Small intestine (tissue), 7 donors: ENCODE data around the gene VSNL1. TPM values are rescaled to one million over a fixed set of nuclear protein-coding genes. Genes with fewer than 3 reads are reported as not detected.

ENCODE experiments used
- DNase-seq, 2 donors: peaks; one replicate each; pipeline versions ENCODE4 v3.0.0 to v3.0.0-alpha.2; 2013
- FAIRE-seq: peaks from 2 replicates; lab custom pipeline; 2012; peaks lifted over from hg19 to GRCh38; lab: Jason Lieb, UNC
- H3K27ac ChIP-seq, 3 donors: one replicate each; pipeline ENCODE4 v1.5.1; 2013; ENCODE audit warnings: low read length in 2 of 3, mild to moderate bottlenecking in 2 of 3, control low read depth in 1 of 3, inconsistent platforms in 1 of 3, low read depth in 1 of 3, moderate library complexity in 1 of 3
- H3K27me3 ChIP-seq, 3 donors: one replicate each; pipeline ENCODE4 v1.6.1; 2013; ENCODE audit warnings: low read length in 3 of 3, inconsistent platforms in 1 of 3; ENCODE audit not compliant: control insufficient read depth in 3 of 3, insufficient read depth in 3 of 3
- H3K36me3 ChIP-seq, 3 donors: one replicate each; pipeline ENCODE4 v1.6.1; 2013; ENCODE audit warnings: low read length in 3 of 3, inconsistent platforms in 1 of 3, low read depth in 1 of 3, mild to moderate bottlenecking in 1 of 3, moderate library complexity in 1 of 3; ENCODE audit not compliant: control insufficient read depth in 3 of 3, insufficient read depth in 2 of 3
- H3K4me1 ChIP-seq, 3 donors: one replicate each; pipeline ENCODE4 v1.6.1; 2013; ENCODE audit warnings: low read length in 2 of 3, inconsistent platforms in 1 of 3, low read depth in 1 of 3, mild to moderate bottlenecking in 1 of 3, moderate library complexity in 1 of 3; ENCODE audit not compliant: control insufficient read depth in 3 of 3, insufficient read depth in 2 of 3
- H3K4me3 ChIP-seq, 3 donors: one replicate each; pipeline ENCODE4 v1.5.1; 2013; ENCODE audit warnings: low read length in 3 of 3, control low read depth in 1 of 3, inconsistent platforms in 1 of 3, low read depth in 1 of 3, mild to moderate bottlenecking in 1 of 3, moderate library complexity in 1 of 3
- H3K9me3 ChIP-seq, 2 donors: one replicate each; pipeline ENCODE4 v1.6.1; 2013; ENCODE audit warnings: low read depth in 1 of 2, low read length in 1 of 2; ENCODE audit not compliant: control insufficient read depth in 2 of 2, insufficient read depth in 1 of 2
- WGBS, 3 donors: extraction: QIAGEN DNeasy Blood & Tissue Kit; methylation state at CpG; one replicate each; pipeline ENCODE4 v1.1.7; 2013; 5-methylcytosine and 5-hydroxymethylcytosine counted together
- polyA plus RNA-seq, 4 donors: library from polyadenylated mRNA; stranded (reverse) in 3 of 4; unstranded in 1 of 4; fragments of 200-250 nt in 3 of 4; fragments of 120-200 nt in 1 of 4; gene quantifications; one replicate each; pipeline versions ENCODE4 v1.2.1 to v1.2.3, GENCODE V29; 2013
- donor health status: healthy with polysubstance abuse.
- donor health status: control.
- donor health status: control.
- donor health status: Bipolar disorder and iron deficiency.
- donor health status: healthy.

Gene VSNL1
- polyA plus RNA-seq, 4 donors: 0.07 to 0.54 (median 0.16) TPM; not detected in 1

DNA sequence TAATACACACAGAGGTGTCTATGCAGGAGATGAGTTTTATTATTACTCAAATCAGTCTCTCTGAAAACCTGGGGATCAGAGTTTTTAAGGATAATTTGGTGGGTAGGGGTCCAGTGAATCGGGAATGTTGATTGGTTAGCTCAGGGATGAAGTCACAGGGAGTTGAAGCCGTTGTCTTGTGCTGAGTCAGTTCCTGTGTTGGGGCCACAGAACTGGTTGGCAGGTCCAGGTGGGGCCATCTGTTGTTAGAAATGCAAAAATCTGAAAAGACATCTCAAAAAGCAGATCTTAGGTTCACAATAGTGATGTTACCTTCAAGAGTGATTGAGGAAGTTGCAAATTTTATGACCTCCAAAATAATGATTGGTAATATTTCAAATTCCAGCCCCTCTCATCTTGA, 86.9 kb downstream of the VSNL1 start:
- DNase-seq (no peak), FAIRE-seq (no peak)
- no peak overlapping the region for H3K4me3 ChIP-seq
- peaks cover 0 to 5% of the 10 kb centered on the region in 2 donors for H3K9me3 ChIP-seq
- 47 to 58% (median 57%) methylated on average over 2 of the region's 2 CpGs for WGBS, 3 donors
- H3K4me1 ChIP-seq: no peaks in the 10 kb centered on the region
- no peak overlapping the region for H3K27ac ChIP-seq
- no peaks in the 10 kb centered on the region for H3K36me3 ChIP-seq
- H3K27me3 ChIP-seq: peaks cover 0 to 3% (median 0%) of the 10 kb centered on the region in 3 donors

DNA sequence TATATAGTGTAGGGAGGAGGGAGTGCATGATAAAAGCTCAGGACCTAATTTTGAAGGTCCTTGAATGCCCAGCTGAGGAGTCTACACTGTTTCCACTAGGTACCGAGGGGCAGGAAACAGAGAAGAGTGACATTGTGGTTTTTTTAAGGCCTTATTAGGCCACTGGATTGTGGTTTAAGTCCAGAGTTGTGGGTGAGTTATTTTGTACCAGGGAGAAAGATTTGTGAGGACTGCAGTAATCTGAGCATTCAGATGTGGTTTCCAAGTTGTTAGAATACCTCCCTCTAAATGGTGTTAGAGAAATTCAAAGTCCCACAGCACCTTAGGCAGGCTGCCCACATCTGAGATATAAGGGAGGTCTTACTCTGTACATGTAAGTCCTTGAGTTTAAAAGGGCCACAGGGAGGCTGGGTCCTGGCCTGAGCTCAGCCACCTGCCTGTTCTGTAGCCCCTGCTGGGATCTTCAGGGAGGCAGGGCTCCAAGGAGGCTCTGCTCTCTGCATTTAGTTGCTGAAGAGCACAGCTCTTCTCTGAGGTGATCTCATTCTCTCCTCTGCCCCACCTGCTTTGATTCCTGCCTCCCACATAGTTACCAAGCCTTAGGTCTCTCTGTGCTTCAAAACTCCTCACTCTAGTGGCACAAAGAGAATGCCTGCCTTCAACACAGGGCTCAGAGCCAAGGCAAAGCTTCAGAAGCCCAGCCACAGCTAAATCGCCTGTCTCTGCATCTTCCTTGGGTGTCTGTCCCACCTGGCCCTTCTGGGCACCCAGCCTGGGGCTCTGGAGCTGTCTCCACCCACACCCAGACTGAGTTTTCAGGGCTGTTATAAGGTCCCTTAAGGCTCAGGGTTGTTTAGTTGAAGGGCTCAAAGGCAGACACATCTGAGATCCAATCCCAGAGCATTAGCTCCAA, 88.1 kb downstream of the VSNL1 start:
- 49 to 64% (median 55%) methylated on average over 2 of the region's 2 CpGs for WGBS, 3 donors
- Histone ChIP-seq H3K4me3 (no peak overlapping the region), H3K9me3 (peaks cover 0 to 5% of the 10 kb centered on the region in 2 donors), H3K4me1 (no peaks in the 10 kb centered on the region), H3K27ac (no peak overlapping the region), H3K36me3 (no peaks in the 10 kb centered on the region), H3K27me3 (peaks cover 0 to 3% (median 0%) of the 10 kb centered on the region in 3 donors)
- FAIRE-seq: no peak
- no peak for DNase-seq

DNA sequence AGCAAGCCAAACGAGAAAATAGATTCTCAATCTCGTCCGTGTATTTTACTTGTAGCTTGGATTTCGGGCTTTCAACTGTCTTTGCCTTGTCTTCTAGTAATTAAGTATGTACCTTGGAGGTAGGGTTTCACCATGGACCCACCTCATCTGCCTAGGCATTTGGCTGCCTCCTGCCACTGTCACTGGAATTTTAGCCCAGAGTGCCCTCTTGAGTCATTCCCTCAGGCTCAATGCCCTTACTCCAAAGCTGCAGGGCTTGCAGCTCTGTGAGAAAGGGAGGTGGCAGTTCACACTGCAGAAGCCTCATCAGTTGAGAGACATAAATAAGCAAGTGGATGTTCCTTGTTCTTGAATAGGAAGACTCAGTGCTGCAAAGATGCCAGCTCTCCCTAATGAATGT, 89.6 kb downstream of the VSNL1 start:
- Histone ChIP-seq H3K36me3 (no peaks in the 10 kb centered on the region), H3K4me1 (no peaks in the 10 kb centered on the region), H3K4me3 (no peak overlapping the region), H3K9me3 (peaks cover 0 to 5% of the 10 kb centered on the region in 2 donors), H3K27ac (no peak overlapping the region), H3K27me3 (no peaks in the 10 kb centered on the region)
- WGBS, 3 donors: 85 to 92% (median 91%) methylated on average over 4 of the region's 4 CpGs
- DNase-seq (no peak), FAIRE-seq (no peak)

DNA sequence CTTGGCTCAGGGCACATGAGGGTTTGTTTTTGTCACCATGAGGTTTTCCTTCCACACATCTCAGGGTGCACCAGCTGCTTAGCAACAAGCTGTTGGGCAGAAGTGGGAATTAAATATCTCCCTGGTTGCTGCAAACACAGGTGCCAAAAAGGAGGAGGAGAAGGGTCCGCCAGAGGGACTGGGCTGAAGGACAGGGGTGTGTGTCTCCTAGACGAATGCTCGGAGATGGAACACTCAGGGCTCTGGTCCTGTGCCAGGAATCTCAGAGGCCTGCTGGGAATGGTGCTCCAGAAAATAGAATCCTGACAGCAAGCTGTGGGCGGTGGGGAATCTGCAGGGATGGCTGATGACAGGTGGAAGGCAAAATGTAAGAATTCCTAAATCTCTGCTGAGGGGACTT, 94.5 kb downstream of the VSNL1 start:
- Histone ChIP-seq H3K27ac (no peak overlapping the region), H3K4me3 (no peak overlapping the region), H3K4me1 (no peaks in the 10 kb centered on the region), H3K36me3 (no peaks in the 10 kb centered on the region), H3K9me3 (no peaks in the 10 kb centered on the region), H3K27me3 (no peaks in the 10 kb centered on the region)
- FAIRE-seq: no peak
- DNase-seq: no peak
- WGBS, 3 donors: 65 to 77% (median 76%) methylated on average over 4 of the region's 4 CpGs

DNA sequence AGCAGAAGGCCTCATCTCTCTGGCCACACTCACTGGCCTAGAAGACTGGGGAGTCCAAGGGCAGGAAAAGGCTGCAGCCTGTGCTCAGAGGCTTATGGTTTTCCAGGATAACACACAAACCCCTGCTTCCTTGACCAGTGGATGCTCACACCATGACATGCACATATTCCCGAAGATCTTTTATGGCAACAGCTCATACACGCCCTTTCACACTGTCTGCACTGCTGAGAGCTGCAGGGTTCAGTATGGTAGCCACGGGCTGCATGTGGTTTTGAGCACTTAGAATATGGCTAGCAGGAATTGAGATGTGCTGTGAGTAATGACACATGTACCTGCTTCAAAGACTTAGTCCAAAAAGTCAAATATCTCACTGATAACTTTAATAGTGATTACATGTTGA, 95.8 kb downstream of the VSNL1 start:
- FAIRE-seq: no peak
- 78 to 89% (median 88%) methylated on average over 3 of the region's 3 CpGs for WGBS, 3 donors

DNA sequence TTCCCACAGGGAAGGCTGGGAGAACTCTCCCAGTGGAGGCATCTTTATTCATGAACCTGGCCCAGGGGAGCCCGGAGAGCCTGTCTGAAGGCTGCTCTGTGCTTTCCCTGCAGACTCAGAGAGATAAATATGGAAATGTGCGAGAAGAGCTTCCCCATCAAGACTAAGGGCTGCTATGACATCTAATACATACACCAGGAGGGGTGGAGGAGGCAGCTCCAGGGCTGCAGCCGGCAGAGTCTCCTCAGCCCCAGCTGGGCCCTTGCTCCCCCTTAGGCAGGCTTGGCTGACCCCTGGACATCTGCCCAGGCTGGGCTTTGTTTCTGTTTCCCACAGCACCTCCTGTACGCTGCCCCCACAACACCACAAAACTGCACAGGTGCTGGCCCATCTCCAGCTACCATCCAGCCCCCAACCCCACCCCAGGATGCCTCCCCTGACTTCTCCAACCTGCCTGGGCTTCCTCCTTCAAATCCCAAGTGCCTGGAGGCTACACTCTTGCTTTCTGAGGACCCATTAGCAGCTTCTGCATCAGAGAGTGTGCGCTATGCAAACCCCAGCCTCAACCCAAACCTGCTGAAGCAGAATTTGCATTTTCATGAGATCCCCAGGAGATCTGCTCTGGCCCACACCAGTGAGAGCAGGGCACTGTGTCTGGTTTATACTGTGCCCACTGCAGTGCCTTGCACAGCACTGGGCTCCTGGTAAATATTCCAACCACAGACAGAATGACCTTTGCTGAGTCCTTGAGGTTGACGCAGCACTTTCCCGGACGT, 96.8 kb downstream of the VSNL1 start:
- H3K4me1 ChIP-seq: no peaks in the 10 kb centered on the region

More for the DNA sequence above, 95.8 kb downstream of the VSNL1 start:
- Histone ChIP-seq H3K9me3 (no peaks in the 10 kb centered on the region), H3K4me1 (no peaks in the 10 kb centered on the region), H3K4me3 (no peak overlapping the region), H3K27me3 (no peaks in the 10 kb centered on the region), H3K36me3 (no peaks in the 10 kb centered on the region), H3K27ac (no peak overlapping the region)
- DNase-seq: no peak

DNA sequence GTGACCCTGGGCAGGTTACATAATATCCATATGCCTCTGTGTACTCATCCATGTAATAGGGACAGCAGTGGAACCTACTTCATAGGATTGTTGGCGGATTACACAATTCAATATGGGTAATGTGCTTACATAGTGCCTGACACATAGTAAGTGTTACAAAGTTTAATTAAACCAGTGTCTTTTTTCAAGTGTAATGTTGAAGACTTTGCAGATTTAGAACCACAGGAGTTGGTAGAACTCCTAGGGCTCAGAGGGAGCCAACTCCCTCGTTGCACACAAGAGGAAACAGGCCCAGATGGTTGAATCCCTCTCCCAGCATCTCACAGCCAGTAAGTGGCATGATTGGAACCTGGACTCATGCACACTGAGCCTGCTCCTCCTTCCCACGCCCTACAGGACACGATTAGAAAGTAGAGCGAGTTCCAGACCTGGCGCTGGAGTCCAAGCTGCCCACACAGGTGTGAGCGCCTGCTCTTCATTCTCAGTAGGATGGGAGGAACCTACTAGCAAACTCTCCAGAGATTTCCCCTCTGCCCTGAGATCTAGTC, 97.8 kb downstream of the VSNL1 start:
- no peaks in the 10 kb centered on the region for H3K27me3 ChIP-seq
- no peak overlapping the region for H3K27ac ChIP-seq
- no peaks in the 10 kb centered on the region for H3K9me3 ChIP-seq
- H3K4me3 ChIP-seq: no peak overlapping the region
- no peak for FAIRE-seq
- WGBS, 3 donors: 76 to 88% (median 80%) methylated on average over 7 of the region's 7 CpGs
- H3K36me3 ChIP-seq: no peaks in the 10 kb centered on the region
- DNase-seq: no peak
- H3K4me1 ChIP-seq: no peaks in the 10 kb centered on the region

More for the DNA sequence above, 96.8 kb downstream of the VSNL1 start:
- no peak for DNase-seq
- H3K9me3 ChIP-seq: no peaks in the 10 kb centered on the region
- H3K27ac ChIP-seq: no peak overlapping the region
- no peaks in the 10 kb centered on the region for H3K27me3 ChIP-seq
- no peak for FAIRE-seq
- no peak overlapping the region for H3K4me3 ChIP-seq
- H3K36me3 ChIP-seq: no peaks in the 10 kb centered on the region
- 71 to 73% (median 73%) methylated on average over 8 of the region's 8 CpGs for WGBS, 3 donors

DNA sequence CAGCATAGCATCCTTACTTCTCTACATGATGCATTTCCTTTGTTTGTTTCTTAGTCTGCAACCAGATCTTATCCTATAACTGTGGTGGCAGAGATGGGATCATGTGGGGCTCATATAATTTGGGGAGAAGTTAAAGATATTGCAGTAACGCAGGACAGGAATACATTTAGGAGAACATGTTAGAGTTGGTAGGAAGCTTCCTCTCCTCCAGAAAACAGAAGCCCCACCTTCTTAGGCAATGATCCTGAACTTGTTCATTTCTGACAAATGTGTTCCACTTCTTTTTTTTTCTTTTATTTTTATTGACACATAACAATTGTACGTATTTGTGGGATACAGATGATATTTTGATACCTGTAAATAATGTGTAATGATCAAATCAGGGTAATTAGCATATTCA, 99.9 kb downstream of the VSNL1 start:
- FAIRE-seq (no peak), DNase-seq (no peak)
- Histone ChIP-seq H3K4me1 (no peaks in the 10 kb centered on the region), H3K9me3 (no peaks in the 10 kb centered on the region), H3K27me3 (no peaks in the 10 kb centered on the region), H3K4me3 (no peak overlapping the region), H3K36me3 (no peaks in the 10 kb centered on the region), H3K27ac (no peak overlapping the region)
- 87 to 94% (median 88%) methylated on average over 2 of the region's 2 CpGs for WGBS, 3 donors
